Endothelial cell of umbilical vein (primary cell): ENCODE results near the gene GATA1. TPM values are rescaled to one million over a fixed set of nuclear protein-coding genes. Genes with fewer than 3 reads are reported as not detected.

ENCODE experiments used
- BruUV-seq: library from RNA; stranded (reverse); fragments of 400-500 nt; replicated peaks from 2 replicates; lab custom pipeline; 2021; lab: Mats Ljungman, UMichigan
- CTCF ChIA-PET: fragments of 300-600, 350-600 bp; sonication (Branson Sonifier 250); formaldehyde crosslinking; loops from one replicate; lab custom pipeline; 2021; ENCODE audit warnings: antibody characterized with exemption, inconsistent platforms; lab: Charles Lee
- POLR2A ChIA-PET: fragments of 300-600, 350-600 bp; sonication (Branson Sonifier 250); formaldehyde crosslinking; loops from one replicate; lab custom pipeline; 2021; ENCODE audit warnings: antibody characterized with exemption, inconsistent platforms; lab: Charles Lee
- DNase-seq: peaks from one replicate; pipeline ENCODE4 v3.0.0-alpha.2; 2011; ENCODE audit warnings: low read depth, low spot score
- FAIRE-seq: peaks from 2 replicates; lab custom pipeline; 2011; peaks lifted over from hg19 to GRCh38; lab: Jason Lieb, UNC
- H2AFZ ChIP-seq: 2 replicates; pipeline ENCODE4 v1.6.0; 2012; ENCODE audit warnings: low read depth, low read length, control low read depth, inconsistent platforms
- H3K27ac ChIP-seq: 2 replicates; pipeline ENCODE4 v1.5.1; 2011; ENCODE audit warnings: low read depth, mild to moderate bottlenecking, control low read depth, low read length, moderate library complexity; ENCODE audit not compliant: insufficient read depth
- H3K27me3 ChIP-seq, 2 experiments: 2 replicates each; pipeline versions ENCODE4 v1.6.0 to v1.6.1; 2011; ENCODE audit warnings: low read length in 2 of 2, mixed read lengths in 1 of 2; ENCODE audit not compliant: control insufficient read depth in 2 of 2, insufficient read depth in 2 of 2
- H3K36me3 ChIP-seq, 2 experiments: 2 replicates in 1 of 2; 3 replicates in 1 of 2; pipeline ENCODE4 v1.5.1; 2011; ENCODE audit warnings: low read length in 2 of 2, mild to moderate bottlenecking in 1 of 2, moderate library complexity in 1 of 2; ENCODE audit not compliant: control insufficient read depth in 2 of 2, insufficient read depth in 2 of 2; ENCODE audit errors: extremely low read depth in 1 of 2
- H3K4me1 ChIP-seq: 3 replicates; pipeline ENCODE4 v1.5.1; 2011; ENCODE audit warnings: mild to moderate bottlenecking, low read length; ENCODE audit not compliant: control insufficient read depth, insufficient read depth; ENCODE audit errors: extremely low read depth
- H3K4me2 ChIP-seq: 2 replicates; pipeline ENCODE4 v1.6.1; 2011; ENCODE audit warnings: low read length, control low read depth, mixed read lengths; ENCODE audit not compliant: insufficient read depth
- H3K4me3 ChIP-seq, 3 experiments: fragments of 200-600 bp in 1 of 3; sonication (generic), shearing (Covaris generic) in 1 of 3; replicated peaks in 1 of 3; 2 replicates each; pipeline ENCODE4 v1.5.1; 2011 to 2016; ENCODE audit warnings: control low read depth in 3 of 3, low read length in 3 of 3, mild to moderate bottlenecking in 2 of 3, inconsistent platforms in 1 of 3, low read depth in 1 of 3, moderate library complexity in 1 of 3; ENCODE audit not compliant: insufficient read depth in 1 of 3
- H3K79me2 ChIP-seq: 2 replicates; pipeline ENCODE4 v1.6.0; 2012; ENCODE audit warnings: low read length, inconsistent platforms; ENCODE audit not compliant: control insufficient read depth, insufficient read depth
- H3K9ac ChIP-seq: replicated peaks from 2 replicates; pipeline ENCODE3; 2011; ENCODE audit warnings: low read length, control low read depth; ENCODE audit not compliant: insufficient read depth; ENCODE audit errors: extremely low read depth
- H3K9me1 ChIP-seq: replicated peaks from 3 replicates; pipeline ENCODE4 v1.6.0; 2011; ENCODE audit warnings: mild to moderate bottlenecking, low read length; ENCODE audit not compliant: control insufficient read depth, insufficient read depth; ENCODE audit errors: extremely low read depth
- H3K9me3 ChIP-seq: replicated peaks from 2 replicates; pipeline ENCODE4 v1.5.1; 2012; ENCODE audit warnings: low read length, inconsistent platforms; ENCODE audit not compliant: control insufficient read depth, insufficient read depth
- H4K20me1 ChIP-seq: replicated peaks from 2 replicates; pipeline ENCODE3; 2011; ENCODE audit warnings: mild to moderate bottlenecking, low read length; ENCODE audit not compliant: control insufficient read depth, insufficient read depth; ENCODE audit errors: extremely low read depth
- CTCF ChIP-seq, 2 donors: IDR thresholded peaks; 1 replicate in 1 of 2; 2 replicates in 1 of 2; pipeline ENCODE4 v1.5.1; 2011; ENCODE audit warnings: low read length in 2 of 2, mild to moderate bottlenecking in 2 of 2, moderate library complexity in 2 of 2, control low read depth in 1 of 2, inconsistent platforms in 1 of 2, low read depth in 1 of 2; ENCODE audit not compliant: insufficient read depth in 1 of 2; ENCODE audit errors: extremely low read depth in 1 of 2
- EZH2 ChIP-seq: IDR thresholded peaks from 2 replicates; pipeline ENCODE4 v1.6.1; 2012; ENCODE audit warnings: borderline replicate concordance, low read depth, mild to moderate bottlenecking, moderate library complexity, low read length, inconsistent platforms; ENCODE audit not compliant: severe bottlenecking
- FOS ChIP-seq: IDR thresholded peaks from 2 replicates; pipeline ENCODE4 v1.6.1; 2011; ENCODE audit warnings: mild to moderate bottlenecking, low read length, moderate library complexity, borderline replicate concordance; ENCODE audit not compliant: insufficient read depth
- GATA2 ChIP-seq: IDR thresholded peaks from 2 replicates; pipeline ENCODE4 v1.7.0; 2011; ENCODE audit warnings: low read depth, mild to moderate bottlenecking, moderate library complexity, mixed read lengths, low read length; ENCODE audit not compliant: insufficient read length, insufficient read depth
- JUN ChIP-seq: IDR thresholded peaks from 2 replicates; pipeline ENCODE4 v1.6.1; 2011; ENCODE audit warnings: borderline replicate concordance, low read depth; ENCODE audit not compliant: insufficient read length, insufficient read depth
- MYC ChIP-seq: IDR thresholded peaks from one replicate; pipeline ENCODE4 v1.6.1; 2011; ENCODE audit warnings: mild to moderate bottlenecking, low read depth, low read length
- POLR2A ChIP-seq: IDR thresholded peaks from 2 replicates; pipeline ENCODE4 v1.6.1; 2012; ENCODE audit warnings: low read depth, mild to moderate bottlenecking, control low read depth, low read length
- POLR2AphosphoS5 ChIP-seq: IDR thresholded peaks from 2 replicates; pipeline ENCODE4 v1.6.1; 2012; ENCODE audit warnings: low read depth, mild to moderate bottlenecking, control low read depth, low read length, moderate library complexity; ENCODE audit not compliant: insufficient read depth
- dilution Hi-C: fragments of 300-500 bp; cut with MboI; formaldehyde crosslinking; loops from one replicate; pipeline ENCODE4 v1.15.0; 2019; ENCODE audit warnings: low sequenced_read_pairs; ENCODE audit not compliant: extremely low pct_ligation_motif_present
- intact Hi-C: fragments of 100-400 bp; cut with micrococcal nuclease; formaldehyde crosslinking; loops from one replicate; pipeline ENCODE4 v1.10.0; 2022
- polyA plus RNA-seq, 4 experiments: library from polyadenylated mRNA; depleted of rRNA in 3 of 4; stranded (reverse) in 3 of 4; unstranded in 1 of 4; fragments of >200 nt; gene quantifications; 2 replicates each; pipeline versions ENCODE4 v1.2.1 to v1.2.3, GENCODE V29; 2011 to 2012; ENCODE audit warnings: missing spikeins in 1 of 4
- total RNA-seq: library from RNA; stranded (reverse); gene quantifications from 2 replicates; pipeline ENCODE4 v1.2.3, GENCODE V29; 2021
- TF ChIP-seq, protein P1 (sequence below): IDR thresholded peaks from 2 replicates; pipeline ENCODE4 v1.6.1; 2011; ENCODE audit not compliant: insufficient read depth, insufficient read length

GATA1 gene
- total and polyA plus RNA-seq, 2 donors (not counting 3 experiments of a cell fraction or from before 2014, with no cell fraction given) = not detected

DNA sequence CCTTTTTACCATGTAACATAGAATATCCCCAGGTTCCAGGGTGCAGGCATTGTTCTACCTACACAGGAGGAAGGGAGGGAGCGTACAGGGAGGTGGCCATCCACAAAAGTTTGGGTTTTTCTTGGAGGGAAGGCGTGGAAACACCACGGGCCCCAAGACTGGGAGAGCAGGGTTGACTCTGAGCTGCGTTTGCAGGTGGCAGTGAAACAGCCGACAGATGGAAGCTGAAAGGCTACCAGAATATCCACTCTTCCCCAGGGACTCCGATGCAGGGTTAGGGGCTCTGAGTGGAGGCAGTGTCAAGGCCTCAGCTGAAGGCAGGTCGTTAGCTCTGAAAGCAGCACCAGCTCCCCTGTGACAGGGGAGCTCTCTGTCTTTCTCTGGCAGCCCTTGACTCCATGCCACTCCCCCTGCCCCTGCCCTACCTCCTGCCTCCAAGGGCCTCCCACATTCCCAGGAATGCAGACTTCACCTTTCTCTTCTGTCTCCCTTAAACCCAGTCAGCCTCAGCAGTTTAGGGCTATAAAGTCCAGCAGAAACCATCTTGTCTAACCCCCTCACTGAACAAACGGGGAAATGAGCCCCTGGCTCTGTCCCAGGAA lies 38.9 kb upstream of the GATA1 start:
- DNase-seq (no peak), FAIRE-seq (no peak)
- no peak overlapping the region for H3K27ac ChIP-seq
- intact Hi-C loops = no loop called here
- no peaks in the 10 kb centered on the region for H3K9me3 ChIP-seq
- H3K79me2 ChIP-seq = no peaks in the 10 kb centered on the region
- dilution Hi-C loops = no loop called here
- no peaks in the 10 kb centered on the region for H3K27me3 ChIP-seq
- no TSS peak for BruUV-seq
- CTCF ChIA-PET = no interaction called here
- H2AFZ ChIP-seq = no peak overlapping the region
- no peak overlapping the region for H3K4me3 ChIP-seq
- H3K9ac ChIP-seq = no peak overlapping the region
- TF ChIP-seq GATA2 = no peak
- no peak for TF ChIP-seq EZH2
- no peak for TF ChIP-seq FOS
- no peak for TF ChIP-seq POLR2AphosphoS5
- no peak for TF ChIP-seq MYC
- TF ChIP-seq JUN = no peak
- no peak for TF ChIP-seq POLR2A
- TF ChIP-seq, protein P1, sequence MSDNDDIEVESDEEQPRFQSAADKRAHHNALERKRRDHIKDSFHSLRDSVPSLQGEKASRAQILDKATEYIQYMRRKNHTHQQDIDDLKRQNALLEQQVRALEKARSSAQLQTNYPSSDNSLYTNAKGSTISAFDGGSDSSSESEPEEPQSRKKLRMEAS = no peak
- TF ChIP-seq CTCF (IDR thresholded peaks at IDR 0.05; ENCODE audit: extremely low read depth in 1 of 2, insufficient read depth in 1 of 2, low read depth in 1 of 2, low read length in 2 of 2) = no peak
- no peak overlapping the region for H3K4me2 ChIP-seq
- H4K20me1 ChIP-seq = no peaks in the 10 kb centered on the region
- no peaks in the 10 kb centered on the region for H3K4me1 ChIP-seq
- POLR2A ChIA-PET = no interaction called here
- no peaks in the 10 kb centered on the region for H3K9me1 ChIP-seq
- no peaks in the 10 kb centered on the region for H3K36me3 ChIP-seq
